Epidermal melanocyte (primary cell): ENCODE measurements around the gene SST.
"Not testable (repeated sequence)": the region's sequence is repeated elsewhere in the genome, so short reads cannot be mapped to it uniquely, and the experiment has no call there.

Source experiments
- DNase-seq: peaks from one replicate; pipeline ENCODE4 v3.0.0; 2011; ENCODE audit warnings: low spot score; ENCODE audit not compliant: insufficient read length

Gene SST

GRCh38 chr3:187684444-187684843 lies 14.2 kb upstream of the SST start:
- DNase-seq, result no peak

DNA sequence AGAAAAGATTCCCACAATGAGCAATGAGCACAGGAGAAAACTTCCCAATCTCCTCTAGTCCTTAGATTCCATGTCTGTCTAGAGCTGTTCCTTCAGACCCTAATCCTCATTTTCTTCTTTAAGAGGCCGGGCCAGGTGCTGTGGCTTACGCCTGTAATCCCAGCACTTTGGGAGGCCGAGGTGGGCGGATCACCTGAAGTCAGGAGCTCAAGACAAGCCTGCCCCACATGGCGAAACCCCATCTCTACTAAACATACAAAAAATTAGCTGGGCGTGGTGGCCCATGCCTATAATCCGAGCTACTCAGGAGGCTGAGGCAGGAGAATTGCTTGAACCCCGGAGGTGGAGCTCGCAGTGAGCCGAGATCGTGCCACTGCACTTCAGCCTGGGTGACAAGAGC lies 11.6 kb upstream of the SST start:
- DNase-seq, result not testable (repeated sequence)

DNA sequence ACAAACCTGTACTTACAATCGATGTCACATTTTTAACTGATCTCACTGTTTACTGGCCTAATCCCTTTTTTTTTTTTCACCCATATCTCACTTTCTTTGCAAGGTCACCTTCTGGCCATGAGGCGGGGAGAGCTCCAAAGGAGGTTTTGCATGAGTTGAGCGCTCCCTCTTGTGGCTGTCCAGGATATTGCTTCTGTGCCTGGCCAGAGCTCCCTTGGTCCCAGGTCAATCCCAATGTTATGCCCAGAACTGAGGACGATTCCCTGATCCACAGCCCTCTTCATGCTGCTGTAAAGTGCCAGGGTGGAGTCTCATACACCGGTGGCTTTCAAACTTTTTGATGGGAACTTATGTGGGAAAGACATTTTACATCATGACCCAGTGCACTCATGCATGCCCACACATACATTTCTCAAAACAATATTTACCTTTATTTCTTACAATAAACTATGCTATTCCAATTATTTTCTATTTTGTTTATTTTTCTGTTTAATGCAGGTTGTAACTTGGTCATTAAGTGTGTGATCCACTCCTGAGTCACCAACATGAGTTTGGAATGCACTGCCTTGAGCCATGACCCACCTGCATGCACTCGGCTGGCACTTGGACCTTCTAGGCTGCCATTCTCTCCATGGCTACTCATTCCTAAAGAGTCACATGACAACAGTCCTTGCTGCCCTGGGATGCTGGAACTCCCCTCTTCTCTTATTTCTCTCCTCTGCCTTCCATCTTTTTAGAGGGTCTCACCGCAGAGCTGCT lies 9.6 kb upstream of the SST start:
- DNase-seq, result peak; percentile 78

- DNase-seq, result peak; percentile 54
Measured at GRCh38 chr3:187678726-187679268, 8.6 kb upstream of the SST start.

DNA sequence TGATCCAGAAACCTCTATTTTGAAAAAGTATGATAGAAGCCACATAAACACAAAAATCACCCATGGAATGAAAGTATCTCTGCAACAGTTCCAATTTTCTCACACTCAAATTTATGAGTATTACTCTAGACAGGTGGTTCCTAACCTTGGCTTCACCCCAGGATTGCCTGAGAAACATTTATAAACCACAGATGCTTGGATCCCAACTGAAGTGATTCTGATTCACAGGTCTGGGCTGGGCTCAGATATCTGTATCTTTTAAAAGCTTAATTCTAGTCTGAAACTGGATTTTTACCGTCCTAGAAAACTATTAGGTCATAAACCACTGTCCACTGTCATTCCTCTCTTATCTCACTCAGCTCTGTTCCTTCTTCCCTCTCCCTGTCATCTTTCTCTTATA lies 7.4 kb upstream of the SST start:
- no peak for DNase-seq

DNA sequence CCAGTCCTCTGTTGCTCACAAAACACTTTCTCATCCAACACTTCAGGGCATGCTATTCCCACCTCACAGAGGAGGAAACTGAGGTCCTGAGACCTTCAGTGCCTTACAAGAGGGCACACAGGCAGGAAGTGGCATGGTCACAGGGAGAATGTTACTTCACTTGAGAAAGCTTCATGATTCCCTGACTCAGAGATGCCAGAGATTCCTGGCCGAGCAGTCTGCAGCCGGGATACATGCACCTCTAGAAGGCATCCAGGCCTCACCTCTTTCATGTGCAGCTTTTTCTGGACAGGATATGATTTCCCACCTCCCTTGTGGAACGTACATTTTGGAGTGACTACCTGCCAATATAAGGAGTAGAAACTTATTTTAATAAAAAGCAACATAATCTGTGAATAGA lies 2.8 kb upstream of the SST start:
- DNase-seq, result no peak

GRCh38 chr3:187667526-187667925 lies 2.7 kb downstream of the SST start:
- DNase-seq, result no peak

GRCh38 chr3:187665764-187666402 lies 4.3 kb downstream of the SST start:
- no peak for DNase-seq

DNA sequence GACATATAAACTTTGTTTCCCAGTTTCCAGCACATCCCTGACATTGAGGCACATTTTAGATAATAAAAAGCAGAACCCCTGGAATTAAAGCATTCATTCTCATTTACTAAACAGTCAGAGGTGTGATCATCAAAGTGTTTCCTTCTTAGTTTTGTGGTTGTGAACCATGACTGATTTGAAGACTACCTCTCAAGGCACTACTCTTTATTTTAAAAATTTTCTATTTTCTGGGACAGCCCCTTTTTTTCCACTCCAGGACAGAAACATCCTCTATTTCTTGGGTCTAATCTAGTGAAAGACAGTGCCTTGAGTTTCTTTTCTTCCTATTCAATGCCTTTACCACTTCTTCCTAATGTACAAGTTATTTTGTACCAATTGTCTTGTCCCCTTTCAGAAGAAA lies 5.2 kb downstream of the SST start:
- no peak for DNase-seq

GRCh38 chr3:187662848-187663409 lies 7.3 kb downstream of the SST start:
- DNase-seq, result no peak

DNA sequence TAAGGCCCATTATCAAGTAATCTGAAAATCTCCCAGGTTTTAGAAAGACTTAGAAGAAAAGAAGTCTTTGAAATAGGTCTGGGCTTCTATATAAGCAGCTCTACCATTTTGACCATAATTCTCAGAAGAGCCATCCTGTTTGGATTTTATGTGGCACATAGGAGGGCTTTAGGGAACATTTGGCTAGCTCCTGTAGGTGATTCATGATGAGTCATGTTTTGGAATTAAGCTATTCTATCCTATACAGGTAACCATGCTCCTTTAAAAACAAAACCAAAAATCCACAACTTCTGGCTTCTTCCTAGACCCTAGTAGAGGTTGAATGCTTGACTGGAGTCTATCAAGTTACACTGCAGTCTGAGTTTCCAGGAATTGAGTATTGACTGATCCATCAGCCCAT lies 8.9 kb downstream of the SST start:
- DNase-seq, result no peak

DNA sequence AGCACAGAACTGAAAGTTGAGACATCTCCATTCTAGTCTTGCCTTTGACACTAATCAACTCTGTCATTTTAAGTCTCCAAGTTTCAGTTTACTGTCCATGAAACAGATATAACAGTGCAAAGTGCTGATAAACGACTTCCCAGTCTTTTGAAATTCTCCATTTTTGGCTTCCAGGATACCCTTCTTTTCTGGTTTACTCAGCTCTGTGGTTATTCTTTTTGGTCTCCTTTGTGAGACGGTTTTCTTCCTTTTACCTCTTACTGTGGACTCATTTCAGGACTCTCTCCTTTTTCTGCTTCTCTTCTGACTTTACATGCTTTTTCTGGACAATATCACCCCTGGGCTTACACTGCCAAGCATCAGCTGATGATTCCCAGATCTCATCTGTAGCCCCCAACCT lies 18.9 kb downstream of the SST start:
- DNase-seq, result no peak

DNA sequence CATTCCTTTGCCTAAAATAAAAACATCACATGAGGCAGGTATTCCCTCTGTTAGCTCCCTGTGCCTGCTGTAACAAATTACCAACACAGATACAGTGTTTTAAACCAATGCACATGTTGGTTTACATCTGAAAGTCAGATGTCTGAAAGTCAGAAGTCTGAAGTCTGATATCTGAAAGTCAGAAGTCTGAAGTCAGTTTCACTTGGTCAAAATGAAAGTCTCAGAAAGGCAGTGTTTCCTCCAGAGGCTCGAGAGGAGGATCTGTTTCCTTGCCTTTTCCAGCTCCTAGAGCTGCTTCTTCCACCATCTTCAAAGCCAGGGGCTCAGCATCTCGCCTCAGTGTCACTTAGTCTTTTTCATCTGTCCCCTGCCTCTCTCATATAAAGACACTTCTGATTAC lies 22.0 kb downstream of the SST start:
- DNase-seq, result no peak

DNA sequence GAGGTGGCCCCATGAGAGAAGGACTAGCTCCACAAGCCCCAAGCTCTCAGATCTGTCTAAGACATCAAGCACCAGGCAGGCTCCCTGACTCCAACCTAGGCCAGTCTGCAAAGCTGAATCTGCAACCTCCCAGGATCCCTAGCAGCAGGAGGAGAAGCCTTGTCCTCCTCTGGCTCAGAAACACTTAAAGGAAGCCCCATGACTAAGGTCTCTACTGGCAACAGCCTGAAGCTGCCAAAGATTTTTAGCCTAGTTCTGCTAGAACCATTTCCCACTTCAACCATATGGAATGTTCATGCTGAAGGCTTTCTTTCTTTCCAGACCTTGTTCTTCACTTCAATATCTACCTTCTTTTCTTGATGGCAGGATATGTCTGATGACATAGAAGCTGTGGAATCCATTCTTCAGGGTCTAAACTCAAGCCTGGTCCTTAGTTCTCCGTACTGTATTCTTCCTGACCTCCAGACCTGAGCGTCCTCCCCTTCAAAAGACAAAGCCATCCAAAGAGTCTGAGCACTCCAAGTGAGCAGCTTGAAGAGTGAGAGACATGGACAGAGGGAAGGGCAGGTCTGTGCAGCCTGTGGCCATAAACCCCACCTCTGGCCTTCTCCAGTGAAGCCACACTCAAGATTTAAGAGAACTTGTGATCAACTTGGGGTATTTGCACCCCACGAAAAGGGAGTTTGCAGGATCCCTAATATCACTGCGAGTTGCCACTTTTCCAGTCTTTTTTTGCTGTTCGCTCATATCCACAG lies 23.1 kb downstream of the SST start:
- no peak for DNase-seq

DNA sequence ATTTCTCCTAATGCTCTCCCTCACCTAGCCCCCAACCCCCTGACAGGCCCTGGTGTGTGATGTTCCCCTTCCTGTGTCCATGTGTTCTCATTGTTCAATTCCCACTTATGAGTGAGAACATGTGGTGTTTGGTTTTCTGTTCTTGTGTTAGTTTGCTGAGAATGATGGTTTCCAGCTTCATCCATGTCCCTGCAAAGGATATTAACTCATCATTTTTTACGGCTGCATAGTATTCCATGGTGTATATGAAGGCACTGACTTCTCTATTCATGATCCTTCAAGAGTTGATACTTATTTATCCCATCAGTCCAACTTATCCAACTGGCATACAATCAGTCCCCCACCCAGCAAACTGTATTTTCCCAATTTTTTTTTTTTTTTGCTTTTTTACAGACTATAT lies 24.8 kb downstream of the SST start:
- not testable (repeated sequence) for DNase-seq

DNA sequence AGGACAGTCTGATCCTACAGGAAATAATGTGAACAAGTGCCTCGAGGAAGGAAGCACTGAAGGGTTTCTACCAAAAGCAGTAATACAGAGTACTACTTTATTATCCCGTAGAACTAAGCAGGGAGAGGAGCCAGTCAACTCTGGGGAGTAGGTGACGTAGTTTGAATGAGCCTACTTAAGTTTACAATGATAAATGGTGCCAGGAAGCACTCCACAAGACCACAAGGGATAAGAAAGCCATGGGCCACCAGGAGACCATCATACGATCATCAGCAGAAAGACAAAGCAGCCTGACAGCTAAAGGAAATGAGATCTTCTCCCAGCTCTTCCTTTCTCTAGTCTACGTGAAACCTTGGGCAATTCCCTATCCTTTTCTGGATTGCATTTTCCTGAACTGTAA lies 27.3 kb downstream of the SST start:
- no peak for DNase-seq

DNA sequence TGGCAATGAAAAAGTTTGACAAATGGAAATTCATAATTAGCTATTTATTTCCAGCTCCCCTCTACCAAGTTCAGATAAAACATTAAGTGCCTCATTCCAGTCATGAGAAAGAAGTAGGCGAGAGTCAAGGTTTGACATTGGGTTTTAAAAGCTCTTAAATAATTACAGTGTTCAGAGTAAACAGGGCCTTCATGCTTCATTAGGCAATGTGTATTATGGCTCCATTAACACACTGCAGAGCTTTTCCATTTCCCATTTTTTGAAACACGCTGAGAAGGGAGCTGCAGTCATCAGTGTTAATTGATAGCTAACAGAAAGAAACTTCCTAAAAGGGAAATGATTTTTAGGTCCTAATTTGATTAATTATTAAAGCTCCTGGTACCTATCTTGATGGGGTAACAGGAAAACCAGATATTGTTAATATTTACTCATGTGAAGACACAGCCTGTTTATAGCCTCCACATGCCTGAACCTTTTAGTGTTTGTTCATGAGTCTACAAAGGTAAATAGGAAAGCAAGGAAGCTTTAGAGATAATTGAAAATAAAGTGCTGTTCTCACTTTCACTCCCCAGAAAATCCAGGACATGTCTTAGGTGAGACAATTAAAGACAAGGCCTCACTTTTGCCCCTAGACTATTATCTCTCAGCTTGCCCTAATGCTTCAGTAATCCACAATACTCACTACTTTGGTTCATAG lies 28.7 kb downstream of the SST start:
- DNase-seq, result no peak

DNA sequence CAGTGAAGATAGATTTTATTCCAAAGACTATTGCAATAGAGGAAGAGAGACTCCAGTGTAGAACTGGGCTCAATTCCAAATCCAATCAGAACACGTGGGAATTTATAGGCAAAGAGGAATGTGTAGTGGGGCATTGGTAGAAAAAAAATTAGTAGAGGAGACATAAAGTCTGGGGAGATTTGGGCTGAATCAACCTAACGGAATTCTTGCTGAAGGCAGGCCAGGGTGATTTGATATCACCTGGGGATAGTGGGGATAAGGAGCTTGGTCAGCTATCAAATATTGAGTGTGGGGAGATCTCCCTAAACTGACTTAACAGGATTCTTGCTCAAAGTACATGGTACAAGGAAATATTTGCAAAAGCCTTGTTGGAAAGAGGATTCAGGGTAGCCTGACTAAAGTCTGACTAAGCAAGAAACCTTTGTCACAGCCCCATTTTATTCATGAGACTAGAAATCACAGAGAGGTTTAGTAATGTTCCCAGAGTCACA lies 29.6 kb downstream of the SST start:
- no peak for DNase-seq

DNA sequence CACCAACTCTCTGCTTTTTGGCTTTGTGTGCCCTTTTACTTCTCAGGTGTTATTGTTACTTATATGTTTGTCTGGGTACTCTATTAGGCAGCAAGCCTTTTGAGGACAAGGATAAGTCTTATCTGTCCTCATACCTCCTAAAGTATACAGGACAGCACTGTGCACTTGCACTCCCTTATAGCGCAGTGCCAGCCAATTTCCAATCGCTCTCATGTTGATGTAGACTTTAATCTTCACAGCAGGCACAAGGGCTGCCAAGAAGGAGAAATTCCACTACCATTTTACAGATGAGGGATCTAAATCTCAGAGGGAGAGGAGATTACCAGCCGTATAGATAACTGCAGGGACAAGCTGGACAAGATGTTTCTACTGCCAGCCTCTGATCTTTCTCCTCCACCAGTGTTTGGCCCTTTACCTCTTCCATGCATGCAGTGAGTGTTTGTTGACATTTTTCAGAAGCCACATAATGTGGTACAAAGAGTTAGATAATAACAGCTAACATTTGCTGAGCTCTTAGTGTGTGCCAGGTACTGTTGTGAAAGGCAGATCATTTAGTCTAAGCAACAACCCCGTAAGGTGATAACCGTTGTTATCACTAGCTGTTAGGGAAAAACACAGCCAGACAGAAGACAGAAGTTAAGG lies 30.1 kb downstream of the SST start:
- DNase-seq, result no peak

- no peak for DNase-seq
Measured at GRCh38 chr3:187636528-187636927, 33.7 kb downstream of the SST start.

- DNase-seq, result no peak
Measured at GRCh38 chr3:187630404-187630803, 39.8 kb downstream of the SST start.
